Naive thymus-derived CD4-positive, alpha-beta T cell (primary cell): Measurements from ENCODE around the gene SIPA1L3. TPM values are rescaled to one million over a fixed set of nuclear protein-coding genes. Genes with fewer than 3 reads are reported as not detected.
A peak's percentile ranks its signal among the peaks of the same experiment; 100 is the strongest.

Experiments
- ATAC-seq: fragments of 150-1000 bp; cut with Tn5 transposase; 2 replicates; pipeline ENCODE4 v1.10.0; 2021; ENCODE audit warnings: mild to moderate bottlenecking, moderate library complexity
- CTCF ChIA-PET: fragments of 350-600 bp; sonication (Branson Sonifier 250); formaldehyde crosslinking; loops from one replicate; lab custom pipeline; 2021; ENCODE audit warnings: antibody characterized with exemption; lab: Charles Lee
- POLR2A ChIA-PET: fragments of 350-600 bp; sonication (Branson Sonifier 250); formaldehyde crosslinking; loops from one replicate; lab custom pipeline; 2021; ENCODE audit warnings: antibody characterized with exemption, inconsistent platforms; lab: Charles Lee
- DNase-seq, 9 donors: peaks; one replicate each; pipeline versions ENCODE4 v3.0.0 to v3.0.0-alpha.2; 2020 to 2022; ENCODE audit warnings: mixed read lengths in 1 of 9
- H3K27ac ChIP-seq: one replicate; pipeline ENCODE4 v1.7.0; 2013; ENCODE audit warnings: mild to moderate bottlenecking, low read depth, low read length, moderate library complexity
- H3K27me3 ChIP-seq, 2 donors: one replicate each; pipeline ENCODE4 v1.7.0; 2013; ENCODE audit warnings: low read length in 2 of 2, mild to moderate bottlenecking in 2 of 2, moderate library complexity in 2 of 2; ENCODE audit not compliant: control insufficient read depth in 2 of 2, insufficient read depth in 2 of 2
- H3K36me3 ChIP-seq, 3 experiments: 1 replicate in 2 of 3; 2 replicates in 1 of 3; pipeline ENCODE4 v1.7.0; 2013; ENCODE audit warnings: low read length in 3 of 3, mild to moderate bottlenecking in 3 of 3, moderate library complexity in 1 of 3; ENCODE audit not compliant: insufficient read depth in 3 of 3, control insufficient read depth in 2 of 3
- H3K4me1 ChIP-seq, 2 donors: one replicate each; pipeline ENCODE4 v1.7.0; 2013; ENCODE audit warnings: low read length in 2 of 2, mild to moderate bottlenecking in 2 of 2, moderate library complexity in 1 of 2; ENCODE audit not compliant: control insufficient read depth in 2 of 2, insufficient read depth in 2 of 2
- H3K4me3 ChIP-seq: 2 replicates; pipeline ENCODE4 v1.7.0; 2013; ENCODE audit warnings: mild to moderate bottlenecking, low read length
- H3K9me3 ChIP-seq, 3 experiments: 1 replicate in 2 of 3; 2 replicates in 1 of 3; pipeline ENCODE4 v1.7.0; 2013; ENCODE audit warnings: low read length in 3 of 3; ENCODE audit not compliant: control insufficient read depth in 2 of 3
- H3K27ac Mint-ChIP-seq, 9 donors: one replicate each; pipeline ENCODE4 v1.8.0; 2020 to 2022; ENCODE audit warnings: mixed read lengths in 9 of 9, mild to moderate bottlenecking in 8 of 9, moderate library complexity in 5 of 9, inconsistent platforms in 2 of 9
- H3K27me3 Mint-ChIP-seq, 5 donors: one replicate each; pipeline ENCODE4 v1.8.0; 2021 to 2022; ENCODE audit warnings: mixed read lengths in 5 of 5, mild to moderate bottlenecking in 1 of 5
- H3K36me3 Mint-ChIP-seq, 5 donors: one replicate each; pipeline ENCODE4 v1.8.0; 2020 to 2022; ENCODE audit warnings: mixed read lengths in 5 of 5, mild to moderate bottlenecking in 3 of 5, inconsistent platforms in 1 of 5
- H3K4me1 Mint-ChIP-seq, 7 donors: one replicate each; pipeline ENCODE4 v1.8.0; 2020 to 2022; ENCODE audit warnings: mixed read lengths in 7 of 7, mild to moderate bottlenecking in 3 of 7, inconsistent platforms in 1 of 7
- H3K4me3 Mint-ChIP-seq, 10 donors: one replicate each; pipeline ENCODE4 v1.8.0; 2020 to 2022; ENCODE audit warnings: mild to moderate bottlenecking in 10 of 10, mixed read lengths in 10 of 10, moderate library complexity in 6 of 10, inconsistent platforms in 2 of 10
- H3K9me3 Mint-ChIP-seq, 11 donors: one replicate each; pipeline ENCODE4 v1.8.0; 2020 to 2022; ENCODE audit warnings: mixed read lengths in 11 of 11, mild to moderate bottlenecking in 4 of 11, inconsistent platforms in 1 of 11, moderate library complexity in 1 of 11
- intact Hi-C, 2 donors: fragments of 100-400 bp; cut with micrococcal nuclease; formaldehyde crosslinking; loops; one replicate each; pipeline ENCODE4 v1.15.1; 2023
- polyA plus RNA-seq, 2 donors: library from polyadenylated mRNA; unstranded; fragments of 300-500 nt; fragmentation: Illumina TruSeq; gene quantifications; one replicate each; pipeline ENCODE4 v1.2.3, GENCODE V29; 2021
- total RNA-seq, 6 experiments: library from RNA in 5 of 6; stranded (reverse) in 5 of 6; gene quantifications; 1 replicate in 5 of 6; 2 replicates in 1 of 6; pipeline ENCODE4 v1.2.3 and lab custom pipeline; 2021 to 2026

SIPA1L3 gene
- total and polyA plus RNA-seq, 7 experiments from 2014 or later = 0.91 to 38.7 (median 22.5) TPM

DNA sequence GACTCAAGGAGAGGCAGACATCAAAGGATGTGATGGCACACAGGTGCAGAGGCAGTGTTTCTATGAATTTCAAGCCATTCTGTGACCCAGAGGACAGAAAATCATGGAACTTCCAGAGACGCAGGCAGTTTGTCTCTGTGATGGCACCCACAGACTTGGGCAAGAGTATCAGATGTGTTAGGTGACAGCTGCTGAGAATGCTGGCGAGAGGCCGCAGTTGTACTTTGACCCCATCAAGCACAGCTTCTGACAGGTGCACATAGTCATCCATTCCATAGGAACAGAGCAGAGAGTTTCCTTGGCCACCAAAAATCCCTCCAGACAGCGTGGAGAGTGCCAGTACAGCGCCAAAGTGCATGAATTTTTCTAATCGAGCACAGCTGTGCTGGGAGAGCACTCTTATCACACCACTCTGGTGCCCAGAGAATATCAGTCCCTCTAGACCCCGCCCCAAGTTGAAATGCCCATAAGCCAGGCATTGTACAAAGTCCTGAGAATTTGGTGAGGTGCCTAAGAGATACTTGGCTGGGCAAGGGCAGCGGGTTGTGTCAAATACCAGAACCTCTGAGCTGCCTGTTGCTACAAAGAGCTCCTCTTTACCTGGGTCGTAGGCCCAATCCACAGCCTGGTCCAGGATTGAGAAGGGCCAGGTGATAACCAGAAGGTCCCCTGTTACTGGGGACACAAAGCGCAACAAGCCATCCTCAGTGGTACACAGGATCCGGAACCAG is 13.0 kb upstream of the SIPA1L3 start:
- ChIA-PET POLR2A (no interaction called here), CTCF (interaction anchor here (0.5 kb wide), 1 partner anchor 1976 kb away, joined by 3 read pairs; no protein-coding TSS in a partner anchor)
- peaks cover 0 to 4% (median 0%) of the 10 kb centered on the region in 7 donors for H3K4me1 Mint-ChIP-seq
- Histone ChIP-seq H3K27me3 (no peaks in the 10 kb centered on the region), H3K4me1 (no peaks in the 10 kb centered on the region), H3K4me3 (no peak overlapping the region), H3K27ac (no peak overlapping the region), H3K36me3 (no peaks in the 10 kb centered on the region), H3K9me3 (no peaks in the 10 kb centered on the region)
- H3K36me3 Mint-ChIP-seq = peaks cover 0 to 8% (median 0%) of the 10 kb centered on the region in 5 donors
- H3K9me3 Mint-ChIP-seq = peaks cover 0 to 8% (median 0%) of the 10 kb centered on the region in 11 donors
- intact Hi-C loops = no loop called here
- H3K27me3 Mint-ChIP-seq = peaks cover 0 to 24% (median 18%) of the 10 kb centered on the region in 5 donors
- ATAC-seq (no peak), DNase-seq (no peak)
- H3K4me3 Mint-ChIP-seq = no peak overlapping the region
- H3K27ac Mint-ChIP-seq = no peak overlapping the region

DNA sequence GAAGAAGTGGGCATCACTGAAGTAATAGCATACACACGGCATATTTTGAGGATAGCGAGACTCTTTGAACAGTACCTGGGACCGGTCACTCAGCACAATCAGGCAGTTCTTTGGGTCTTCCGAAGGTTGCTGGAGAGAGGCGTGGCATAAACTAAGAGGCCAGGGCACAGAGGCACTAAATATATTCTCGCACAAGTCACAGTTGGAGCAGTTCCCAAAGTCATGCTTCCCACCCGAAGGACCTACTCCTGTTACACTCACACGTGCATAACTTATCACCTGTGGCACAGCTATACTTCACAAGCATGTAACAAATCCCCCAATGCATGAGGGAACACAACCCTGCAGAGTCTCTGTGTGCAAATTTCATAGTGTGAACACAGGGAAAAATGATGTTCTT is 10.8 kb upstream of the SIPA1L3 start:
- DNase-seq (no peak), ATAC-seq (no peak)
- Mint-ChIP-seq H3K4me3 (no peak overlapping the region), H3K27me3 (peaks cover 0 to 22% (median 13%) of the 10 kb centered on the region in 5 donors), H3K9me3 (peaks cover 0 to 8% (median 0%) of the 10 kb centered on the region in 11 donors), H3K4me1 (peaks cover 0 to 4% (median 0%) of the 10 kb centered on the region in 7 donors), H3K27ac (peak overlapping the region in 1 of 9 donors; percentile 26), H3K36me3 (peaks cover 0 to 8% (median 0%) of the 10 kb centered on the region in 5 donors)
- no peaks in the 10 kb centered on the region for H3K27me3 ChIP-seq
- no peaks in the 10 kb centered on the region for H3K36me3 ChIP-seq
- H3K9me3 ChIP-seq = no peaks in the 10 kb centered on the region
- CTCF ChIA-PET = no interaction called here
- POLR2A ChIA-PET = no interaction called here
- intact Hi-C loops = no loop called here
- no peaks in the 10 kb centered on the region for H3K4me1 ChIP-seq
- H3K4me3 ChIP-seq = no peak overlapping the region
- H3K27ac ChIP-seq = no peak overlapping the region

DNA sequence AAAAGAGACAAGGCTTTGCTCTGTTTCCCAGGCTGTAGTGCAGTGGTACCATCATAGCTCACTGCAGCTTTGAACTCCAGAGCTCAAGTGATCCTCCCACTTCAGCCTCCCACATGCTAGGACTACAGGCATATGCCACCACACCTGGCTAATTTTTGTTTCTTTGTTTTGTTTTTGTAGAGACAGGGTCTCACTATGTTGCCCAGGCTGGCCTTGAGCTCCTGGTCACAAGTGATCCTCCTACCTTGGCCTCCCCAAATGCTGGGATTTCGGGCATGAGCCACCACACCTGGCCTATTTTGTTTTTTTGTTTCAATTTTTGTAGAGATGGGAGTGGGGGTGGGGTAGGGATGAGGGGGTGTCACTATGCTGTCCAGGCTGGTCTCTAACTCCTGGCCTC is 7.6 kb upstream of the SIPA1L3 start:
- no peak for DNase-seq
- no peak for ATAC-seq
- no peaks in the 10 kb centered on the region for H3K36me3 ChIP-seq
- POLR2A ChIA-PET = interaction anchor here (0.6 to 0.8 kb wide), 2 partner anchors 536 to 1480 kb away, joined by 4 to 6 read pairs; no protein-coding TSS in a partner anchor
- no peaks in the 10 kb centered on the region for H3K4me1 ChIP-seq
- Mint-ChIP-seq H3K27ac (no peak overlapping the region), H3K4me3 (no peak overlapping the region), H3K36me3 (no peaks in the 10 kb centered on the region), H3K27me3 (no peaks in the 10 kb centered on the region), H3K4me1 (peaks cover 0 to 4% (median 0%) of the 10 kb centered on the region in 7 donors), H3K9me3 (no peaks in the 10 kb centered on the region)
- H3K9me3 ChIP-seq = no peaks in the 10 kb centered on the region
- CTCF ChIA-PET = interaction anchor here (0.6 to 0.8 kb wide), 4 partner anchors 174 to 1136 kb away, joined by 3 to 6 read pairs (median 4); no protein-coding TSS in a partner anchor
- intact Hi-C loops = no loop called here
- H3K27me3 ChIP-seq = no peaks in the 10 kb centered on the region
- H3K27ac ChIP-seq = no peak overlapping the region
- H3K4me3 ChIP-seq = no peak overlapping the region

DNA sequence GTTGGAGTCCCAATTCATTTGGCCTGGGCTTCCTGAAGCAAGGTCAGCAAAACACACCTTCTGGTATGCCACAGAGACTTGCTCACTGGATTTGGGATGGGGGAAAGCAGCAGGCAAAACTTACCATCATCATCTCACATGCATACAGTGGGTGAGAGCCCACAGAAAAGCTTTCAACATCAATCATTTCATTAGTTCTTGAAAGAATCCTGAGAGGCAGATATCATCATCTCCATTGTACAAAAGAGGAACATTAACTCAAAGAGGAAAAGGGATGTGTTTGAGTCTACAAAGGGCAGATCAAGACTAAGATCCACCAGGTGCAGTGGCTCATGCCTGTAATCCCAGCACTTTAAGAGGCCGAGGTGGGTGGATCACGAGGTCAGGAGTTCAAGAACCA is 7.0 kb upstream of the SIPA1L3 start:
- Mint-ChIP-seq H3K27me3 (no peaks in the 10 kb centered on the region), H3K4me3 (no peak overlapping the region), H3K36me3 (no peaks in the 10 kb centered on the region), H3K9me3 (no peaks in the 10 kb centered on the region), H3K4me1 (peaks cover 0 to 4% (median 0%) of the 10 kb centered on the region in 7 donors), H3K27ac (no peak overlapping the region)
- CTCF ChIA-PET = interaction anchor here (0.6 to 0.8 kb wide), 3 partner anchors 174 to 1136 kb away, joined by 3 to 6 read pairs (median 4); no protein-coding TSS in a partner anchor
- Histone ChIP-seq H3K4me1 (no peaks in the 10 kb centered on the region), H3K27me3 (no peaks in the 10 kb centered on the region), H3K27ac (no peak overlapping the region), H3K36me3 (no peaks in the 10 kb centered on the region), H3K9me3 (no peaks in the 10 kb centered on the region), H3K4me3 (no peak overlapping the region)
- POLR2A ChIA-PET = no interaction called here
- intact Hi-C loops = loop anchor here in 1 of 2 donors (10.0 kb wide), 1 partner anchor 735 kb away; no protein-coding TSS in a partner anchor
- ATAC-seq (no peak), DNase-seq (no peak)

DNA sequence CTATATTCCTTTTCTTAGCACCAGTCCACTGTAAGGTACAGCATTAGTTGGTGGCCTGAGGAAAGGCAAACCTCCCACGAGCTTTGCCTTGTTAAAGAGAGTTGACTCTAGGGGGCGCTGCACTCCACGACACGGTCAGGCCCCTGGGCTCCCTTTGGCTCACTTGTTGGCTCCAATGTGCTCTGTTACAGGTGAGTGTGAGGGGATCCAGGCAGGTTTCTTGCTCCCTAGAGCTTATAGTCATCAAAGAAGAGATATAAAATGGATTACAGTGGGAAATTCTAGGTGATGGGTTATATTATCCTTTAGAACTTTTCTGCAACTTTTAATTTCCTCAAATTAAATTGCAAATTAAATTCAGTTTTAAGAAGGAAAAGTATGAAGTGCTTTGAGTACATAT is 4.3 kb upstream of the SIPA1L3 start:
- Histone ChIP-seq H3K27me3 (no peaks in the 10 kb centered on the region), H3K9me3 (no peaks in the 10 kb centered on the region), H3K36me3 (peaks cover 0 to 4% (median 0%) of the 10 kb centered on the region in 3 experiments), H3K4me1 (peaks cover 0 to 1% of the 10 kb centered on the region in 2 donors), H3K27ac (no peak overlapping the region), H3K4me3 (no peak overlapping the region)
- peak; percentile 53 to 79 (median 73) for DNase-seq
- Mint-ChIP-seq H3K4me1 (peaks cover 8 to 14% (median 10%) of the 10 kb centered on the region in 7 donors), H3K9me3 (no peaks in the 10 kb centered on the region), H3K27me3 (peaks cover 0 to 2% (median 0%) of the 10 kb centered on the region in 5 donors), H3K36me3 (no peaks in the 10 kb centered on the region), H3K4me3 (peak overlapping the region in 1 of 10 donors; percentile 48), H3K27ac (peak overlapping the region in 8 of 9 donors; percentile 27 to 83 (median 70))
- intact Hi-C loops = loop anchor here (1.0 to 10.0 kb wide), 11 partner anchors 193 to 732 kb away; partner anchors contain the start of genes CATSPERG (in 2 of the 2), PPP1R14A (in 1 of the 2) and PSMD8 (in 1 of the 2)
- ATAC-seq = peak; percentile 44
- POLR2A ChIA-PET = interaction anchor here (0.6 to 1.9 kb wide), 3 partner anchors 29 to 429 kb away, joined by 3 to 6 read pairs (median 3); no protein-coding TSS in a partner anchor
- CTCF ChIA-PET = interaction anchor here (0.6 to 1.7 kb wide), 11 partner anchors 50 to 458 kb away, joined by 3 to 7 read pairs (median 3); no protein-coding TSS in a partner anchor

DNA sequence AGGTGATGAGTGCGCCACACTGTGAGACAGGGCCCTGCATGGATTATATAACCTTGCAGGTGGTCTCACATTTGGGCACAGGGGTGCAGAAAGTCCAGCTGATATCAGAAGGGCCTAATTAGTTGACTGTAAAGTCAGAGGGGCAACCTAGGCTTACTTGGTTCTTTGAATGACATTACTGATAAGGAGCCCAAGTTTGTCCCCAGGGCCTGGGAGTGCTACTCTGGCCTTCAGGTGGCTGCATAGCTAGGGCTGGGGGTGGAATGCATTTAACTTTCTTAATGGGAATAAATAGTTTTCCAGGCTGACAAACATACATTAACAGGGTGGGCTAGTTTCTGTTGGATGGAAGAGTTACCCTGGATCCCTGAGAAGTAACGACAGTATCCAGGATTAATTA is 3.9 kb upstream of the SIPA1L3 start:
- Mint-ChIP-seq H3K9me3 (no peaks in the 10 kb centered on the region), H3K27ac (peak overlapping the region in 8 of 9 donors; percentile 27 to 83 (median 70)), H3K36me3 (no peaks in the 10 kb centered on the region), H3K4me1 (peaks cover 10 to 18% (median 14%) of the 10 kb centered on the region in 7 donors), H3K4me3 (no peak overlapping the region), H3K27me3 (peaks cover 0 to 2% (median 0%) of the 10 kb centered on the region in 5 donors)
- CTCF ChIA-PET = interaction anchor here (0.6 to 1.7 kb wide), 10 partner anchors 18 to 458 kb away, joined by 3 to 7 read pairs (median 3); no protein-coding TSS in a partner anchor
- H3K36me3 ChIP-seq = peaks cover 0 to 4% (median 0%) of the 10 kb centered on the region in 3 experiments
- POLR2A ChIA-PET = interaction anchor here (0.6 to 1.9 kb wide), 3 partner anchors 28 to 429 kb away, joined by 3 to 6 read pairs (median 3); no protein-coding TSS in a partner anchor
- H3K9me3 ChIP-seq = no peaks in the 10 kb centered on the region
- no peak overlapping the region for H3K27ac ChIP-seq
- no peaks in the 10 kb centered on the region for H3K27me3 ChIP-seq
- ATAC-seq (no peak), DNase-seq (no peak)
- intact Hi-C loops = loop anchor here (2.0 to 10.0 kb wide), 3 partner anchors 240 to 732 kb away; no protein-coding TSS in a partner anchor
- H3K4me3 ChIP-seq = no peak overlapping the region
- peaks cover 4 to 6% of the 10 kb centered on the region in 2 donors for H3K4me1 ChIP-seq
